B cell (primary cell): Measurements from ENCODE around the gene ARL16. TPM values are rescaled to one million over a fixed set of nuclear protein-coding genes. Genes with fewer than 3 reads are reported as not detected.

ENCODE experiments used
- ATAC-seq: fragments of 200-7000 bp; cut with Tn5 transposase; one replicate; pipeline ENCODE4 v1.10.0; 2021; ENCODE audit warnings: low read depth, mild to moderate bottlenecking, moderate number of reproducible peaks, moderate library complexity
- CTCF ChIA-PET: fragments of 350-600 bp; sonication (Branson Sonifier 250); formaldehyde crosslinking; loops from one replicate; lab custom pipeline; 2021; ENCODE audit warnings: antibody characterized with exemption, inconsistent platforms; lab: Charles Lee
- POLR2A ChIA-PET: fragments of 350-600 bp; sonication (Branson Sonifier 250); formaldehyde crosslinking; loops from one replicate; lab custom pipeline; 2021; ENCODE audit warnings: antibody characterized with exemption; lab: Charles Lee
- DNase-seq: peaks from one replicate; pipeline ENCODE4 v3.0.0; 2013
- H2AFZ ChIP-seq: 2 replicates; pipeline ENCODE4 v1.6.1; 2012; ENCODE audit warnings: mild to moderate bottlenecking, low read depth, low read length; ENCODE audit not compliant: insufficient read depth, poor library complexity, severe bottlenecking
- H3K27ac ChIP-seq, 2 donors: 1 replicate in 1 of 2; 2 replicates in 1 of 2; pipeline ENCODE4 v1.5.1; 2012 to 2013; ENCODE audit warnings: low read length in 2 of 2, mild to moderate bottlenecking in 2 of 2, moderate library complexity in 1 of 2
- H3K27me3 ChIP-seq, 4 experiments: fragments of 200-600 bp in 1 of 4; sonication (generic) in 1 of 4; replicated peaks in 1 of 4; 1 replicate in 2 of 4; 2 replicates in 2 of 4; pipeline versions ENCODE4 v1.6.1 to v1.7.0; 2013 to 2016; ENCODE audit warnings: low read length in 3 of 4, mild to moderate bottlenecking in 2 of 4, mixed read lengths in 1 of 4, moderate library complexity in 1 of 4; ENCODE audit not compliant: insufficient read depth in 4 of 4, control insufficient read depth in 3 of 4; ENCODE audit errors: control extremely low read depth in 1 of 4
- H3K36me3 ChIP-seq, 2 experiments: replicated peaks in 1 of 2; 1 replicate in 1 of 2; 2 replicates in 1 of 2; pipeline versions ENCODE4 v1.6.1 to v1.7.1; 2013; ENCODE audit warnings: low read length in 1 of 2; ENCODE audit not compliant: insufficient read depth in 2 of 2, control insufficient read depth in 1 of 2; ENCODE audit errors: control extremely low read depth in 1 of 2, extremely low read depth in 1 of 2
- H3K4me1 ChIP-seq, 2 donors: fragments of 200-600 bp in 1 of 2; sonication (generic) in 1 of 2; 1 replicate in 1 of 2; 2 replicates in 1 of 2; pipeline versions ENCODE4 v1.5.1 to v1.6.1; 2013 to 2017; ENCODE audit warnings: low read length in 2 of 2; ENCODE audit not compliant: control insufficient read depth in 2 of 2, insufficient read depth in 2 of 2
- H3K4me2 ChIP-seq: replicated peaks from 2 replicates; pipeline ENCODE3; 2012; ENCODE audit warnings: mild to moderate bottlenecking, low read depth, low read length; ENCODE audit not compliant: poor library complexity, severe bottlenecking
- H3K4me3 ChIP-seq, 5 experiments: fragments of 200-600 bp in 1 of 5; sonication (generic) in 1 of 5; 1 replicate in 3 of 5; 2 replicates in 2 of 5; pipeline versions ENCODE4 v1.5.1 to v1.7.0; 2011 to 2016; ENCODE audit warnings: low read length in 4 of 5, mild to moderate bottlenecking in 4 of 5, low read depth in 2 of 5, control low read depth in 1 of 5, moderate library complexity in 1 of 5; ENCODE audit not compliant: insufficient read depth in 1 of 5; ENCODE audit errors: control extremely low read depth in 1 of 5, extremely low read depth in 1 of 5
- H3K79me2 ChIP-seq: fragments of 200-600 bp; sonication (generic); one replicate; pipeline ENCODE4 v1.6.0; 2016; ENCODE audit warnings: low read length; ENCODE audit not compliant: control insufficient read depth, insufficient read depth
- H3K9ac ChIP-seq: fragments of 200-600 bp; sonication (generic); 2 replicates; pipeline ENCODE4 v1.6.1; 2017; ENCODE audit warnings: mild to moderate bottlenecking, low read length, moderate library complexity
- H3K9me3 ChIP-seq, 3 donors: one replicate each; pipeline versions ENCODE4 v1.6.1 to v1.7.1; 2013; ENCODE audit warnings: low read length in 2 of 3; ENCODE audit not compliant: control insufficient read depth in 2 of 3, insufficient read depth in 1 of 3; ENCODE audit errors: control extremely low read depth in 1 of 3
- H4K20me1 ChIP-seq: 2 replicates; pipeline ENCODE4 v1.6.0; 2012; ENCODE audit warnings: mild to moderate bottlenecking, low read length; ENCODE audit not compliant: insufficient read depth, control insufficient read depth, poor library complexity, severe bottlenecking
- H3K27ac Mint-ChIP-seq: one replicate; pipeline ENCODE4 v1.8.0; 2021; ENCODE audit warnings: mixed read lengths
- H3K27me3 Mint-ChIP-seq: one replicate; pipeline ENCODE4 v1.8.0; 2021; ENCODE audit warnings: mixed read lengths
- H3K4me1 Mint-ChIP-seq: one replicate; pipeline ENCODE4 v1.8.0; 2021; ENCODE audit warnings: mixed read lengths
- H3K4me3 Mint-ChIP-seq: one replicate; pipeline ENCODE4 v1.8.0; 2021; ENCODE audit warnings: mixed read lengths
- H3K9me3 Mint-ChIP-seq: one replicate; pipeline ENCODE4 v1.8.0; 2022; ENCODE audit warnings: mixed read lengths; ENCODE audit not compliant: insufficient read depth
- EZH2 ChIP-seq: IDR thresholded peaks from 2 replicates; pipeline ENCODE4 v1.6.1; 2012; ENCODE audit warnings: borderline replicate concordance, low read depth, mild to moderate bottlenecking, moderate library complexity, low read length; ENCODE audit not compliant: insufficient read depth, poor library complexity, severe bottlenecking
- WGBS: methylation state at CpG from one replicate; pipeline ENCODE4 v1.1.5; 2013; ENCODE audit warnings: missing lambda C conversion rate; ENCODE audit not compliant: insufficient coverage; 5-methylcytosine and 5-hydroxymethylcytosine counted together
- intact Hi-C: fragments of 100-400 bp; cut with micrococcal nuclease; formaldehyde crosslinking; loops from one replicate; pipeline ENCODE4 v1.10.0; 2022
- polyA plus RNA-seq: library from polyadenylated mRNA; depleted of rRNA; stranded (reverse); fragments of >200 nt; gene quantifications from 2 replicates; pipeline ENCODE4 v1.2.3, GENCODE V29; 2012
- total RNA-seq, 2 donors: library from RNA; stranded (reverse); fragments of 120-200 nt in 1 of 2; gene quantifications; 1 replicate in 1 of 2; 2 replicates in 1 of 2; pipeline versions ENCODE4 v1.2.3 to v1.2.4, GENCODE V29; 2013 to 2022
- TF ChIP-seq, protein P1 (sequence below): fragments of 200-600 bp; IDR thresholded peaks from one replicate; pipeline ENCODE4 v1.8.0; 2022; ENCODE audit warnings: antibody characterized with exemption, mild to moderate bottlenecking

ARL16 gene
- total and polyA plus RNA-seq, 2 donors (not counting 1 experiment from before 2014, with no cell fraction given): 32.5 to 101 TPM

DNA sequence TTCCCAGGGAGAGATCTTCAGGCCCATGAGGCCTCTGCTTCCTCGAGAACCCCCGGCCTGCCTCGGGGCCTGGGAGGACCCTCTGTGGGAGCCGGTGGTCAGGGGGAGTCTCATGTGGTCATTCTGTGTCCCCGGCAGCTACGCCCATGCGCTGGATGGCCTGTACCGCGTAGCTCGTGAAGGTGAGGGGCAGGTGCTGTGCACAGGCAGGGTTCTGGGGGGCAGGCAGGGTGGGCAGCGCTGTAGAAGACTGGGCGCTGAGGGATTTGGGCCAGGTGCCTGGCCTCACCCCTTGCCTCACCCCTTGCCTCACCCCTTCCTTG is 33.0 kb upstream of the ARL16 start:
- CTCF ChIA-PET: no interaction called here
- no peaks in the 10 kb centered on the region for H3K9me3 ChIP-seq
- ATAC-seq: no peak
- intact Hi-C loops: no loop called here
- H4K20me1 ChIP-seq: no peaks in the 10 kb centered on the region
- H3K4me2 ChIP-seq: no peak overlapping the region
- H3K27me3 ChIP-seq: no peaks in the 10 kb centered on the region
- no peak overlapping the region for H3K27ac Mint-ChIP-seq
- no peak for TF ChIP-seq EZH2
- TF ChIP-seq, protein P1, sequence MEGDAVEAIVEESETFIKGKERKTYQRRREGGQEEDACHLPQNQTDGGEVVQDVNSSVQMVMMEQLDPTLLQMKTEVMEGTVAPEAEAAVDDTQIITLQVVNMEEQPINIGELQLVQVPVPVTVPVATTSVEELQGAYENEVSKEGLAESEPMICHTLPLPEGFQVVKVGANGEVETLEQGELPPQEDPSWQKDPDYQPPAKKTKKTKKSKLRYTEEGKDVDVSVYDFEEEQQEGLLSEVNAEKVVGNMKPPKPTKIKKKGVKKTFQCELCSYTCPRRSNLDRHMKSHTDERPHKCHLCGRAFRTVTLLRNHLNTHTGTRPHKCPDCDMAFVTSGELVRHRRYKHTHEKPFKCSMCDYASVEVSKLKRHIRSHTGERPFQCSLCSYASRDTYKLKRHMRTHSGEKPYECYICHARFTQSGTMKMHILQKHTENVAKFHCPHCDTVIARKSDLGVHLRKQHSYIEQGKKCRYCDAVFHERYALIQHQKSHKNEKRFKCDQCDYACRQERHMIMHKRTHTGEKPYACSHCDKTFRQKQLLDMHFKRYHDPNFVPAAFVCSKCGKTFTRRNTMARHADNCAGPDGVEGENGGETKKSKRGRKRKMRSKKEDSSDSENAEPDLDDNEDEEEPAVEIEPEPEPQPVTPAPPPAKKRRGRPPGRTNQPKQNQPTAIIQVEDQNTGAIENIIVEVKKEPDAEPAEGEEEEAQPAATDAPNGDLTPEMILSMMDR: no peak
- POLR2A ChIA-PET: no interaction called here
- peaks cover 4% of the 10 kb centered on the region for H3K4me1 Mint-ChIP-seq
- no peak overlapping the region for H2AFZ ChIP-seq
- H3K9me3 Mint-ChIP-seq: no peaks in the 10 kb centered on the region
- WGBS: 92% methylated on average over 11 of the region's 12 CpGs
- H3K27ac ChIP-seq: no peak overlapping the region
- no peak overlapping the region for H3K4me3 Mint-ChIP-seq
- no peaks in the 10 kb centered on the region for H3K36me3 ChIP-seq
- no peaks in the 10 kb centered on the region for H3K79me2 ChIP-seq
- DNase-seq: no peak
- H3K4me1 ChIP-seq: peaks cover 4 to 10% of the 10 kb centered on the region in 2 donors
- no peaks in the 10 kb centered on the region for H3K27me3 Mint-ChIP-seq
- H3K4me3 ChIP-seq: no peak overlapping the region
- H3K9ac ChIP-seq: no peak overlapping the region

- Histone ChIP-seq H3K9ac (no peak overlapping the region), H4K20me1 (no peaks in the 10 kb centered on the region), H3K4me3 (no peak overlapping the region), H2AFZ (no peak overlapping the region), H3K36me3 (no peaks in the 10 kb centered on the region), H3K4me1 (peaks cover 8 to 16% of the 10 kb centered on the region in 2 donors), H3K27ac (no peak overlapping the region), H3K79me2 (no peaks in the 10 kb centered on the region), H3K4me2 (no peak overlapping the region), H3K27me3 (peaks cover 0 to 3% (median 0%) of the 10 kb centered on the region in 4 experiments), H3K9me3 (no peaks in the 10 kb centered on the region)
- H3K4me3 Mint-ChIP-seq: no peak overlapping the region
- CTCF ChIA-PET: no interaction called here
- intact Hi-C loops: no loop called here
- TF ChIP-seq, protein P1: no peak
- no peak for TF ChIP-seq EZH2
- H3K27ac Mint-ChIP-seq: no peak overlapping the region
- POLR2A ChIA-PET: no interaction called here
- 94% methylated on average over 43 of the region's 43 CpGs for WGBS
- no peak for DNase-seq
- no peaks in the 10 kb centered on the region for H3K9me3 Mint-ChIP-seq
- H3K27me3 Mint-ChIP-seq: no peaks in the 10 kb centered on the region
- H3K4me1 Mint-ChIP-seq: peaks cover 5% of the 10 kb centered on the region
- ATAC-seq: no peak
These were observed 32.5 kb upstream of the ARL16 start for GRCh38 chr17:81715872-81716673.
